GM21390 (cell line): Measurements from ENCODE around the gene PPCS.

ENCODE experiments used
- ATAC-seq: cut with Tn5 transposase; IDR thresholded peaks from one replicate; pipeline ENCODE4 v1.9.1; 2021; ENCODE audit not compliant: unreplicated experiment

Gene PPCS

GRCh38 chr1:42456010-42456753 is at the start of gene PPCS, which contains the start of gene ZMYND12:
TSS of gene PPCS (plus strand) at chr1:42456543. CDS start at chr1:42456566, 23 bp downstream.
TSS of gene ZMYND12 (minus strand) at chr1:42456022. CDS start at chr1:42455997, 25 bp downstream.
- ATAC-seq, result peak; percentile 79

- no peak for ATAC-seq
Observed at GRCh38 chr1:42414551-42415496, 41.5 kb upstream of the PPCS start.

- ATAC-seq, result no peak
Observed at GRCh38 chr1:42417166-42417565, 39.2 kb upstream of the PPCS start.

GRCh38 chr1:42418516-42418915 is 37.8 kb upstream of the PPCS start:
- no peak for ATAC-seq

- no peak for ATAC-seq
Observed at GRCh38 chr1:42419126-42419821, 37.1 kb upstream of the PPCS start.

GRCh38 chr1:42420121-42420520 is 36.2 kb upstream of the PPCS start:
- ATAC-seq, result no peak

- ATAC-seq, result no peak
Observed at GRCh38 chr1:42420911-42421585, 35.3 kb upstream of the PPCS start.

GRCh38 chr1:42422737-42423136 is 33.6 kb upstream of the PPCS start:
- ATAC-seq, result no peak

GRCh38 chr1:42423681-42424080 is 32.7 kb upstream of the PPCS start:
- ATAC-seq, result no peak

GRCh38 chr1:42424201-42424600 is 32.1 kb upstream of the PPCS start:
- no peak for ATAC-seq

GRCh38 chr1:42427240-42427639 is 29.1 kb upstream of the PPCS start:
- ATAC-seq, result no peak

GRCh38 chr1:42429603-42430002 is 26.7 kb upstream of the PPCS start:
- ATAC-seq, result no peak

- no peak for ATAC-seq
Observed at GRCh38 chr1:42430286-42431135, 25.8 kb upstream of the PPCS start.

GRCh38 chr1:42431514-42431913 is 24.8 kb upstream of the PPCS start:
- no peak for ATAC-seq

GRCh38 chr1:42432714-42433113 is 23.6 kb upstream of the PPCS start:
- ATAC-seq, result no peak

- ATAC-seq, result no peak
Observed at GRCh38 chr1:42433369-42433768, 23.0 kb upstream of the PPCS start.

GRCh38 chr1:42434340-42434739 is 22.0 kb upstream of the PPCS start:
- ATAC-seq, result no peak

- no peak for ATAC-seq
Observed at GRCh38 chr1:42439940-42440339, 16.4 kb upstream of the PPCS start.

- ATAC-seq, result no peak
Observed at GRCh38 chr1:42442662-42443061, 13.7 kb upstream of the PPCS start.

GRCh38 chr1:42449256-42449655 is 7.1 kb upstream of the PPCS start:
- no peak for ATAC-seq
